NB4 (cell line): ENCODE measurements around the gene CYP20A1.
"Not testable (repeated sequence)": the region's sequence is repeated elsewhere in the genome, so short reads cannot be mapped to it uniquely, and the experiment has no call there.

Source experiments
- DNase-seq: peaks from one replicate; pipeline ENCODE4 v3.0.0; 2010; ENCODE audit warnings: low read depth
- H3K4me3 ChIP-seq: one replicate; pipeline ENCODE4 v1.5.1; 2011; ENCODE audit warnings: mild to moderate bottlenecking, low read depth, low read length, moderate library complexity
- CTCF ChIP-seq: IDR thresholded peaks from one replicate; pipeline ENCODE4 v1.5.1; 2012; ENCODE audit warnings: low read depth, low read length
- MAX ChIP-seq: IDR thresholded peaks from 2 replicates; pipeline ENCODE4 v1.6.1; 2011; ENCODE audit warnings: low read depth, low read length
- MYC ChIP-seq: IDR thresholded peaks from 2 replicates; pipeline ENCODE4 v1.6.1; 2011; ENCODE audit warnings: low read depth, low read length
- POLR2A ChIP-seq: IDR thresholded peaks from 2 replicates; pipeline ENCODE4 v1.6.1; 2011; ENCODE audit warnings: mild to moderate bottlenecking; ENCODE audit not compliant: insufficient read length; ENCODE audit errors: extremely low read depth

CYP20A1 gene

GRCh38 chr2:203240491-203240890 is 1.7 kb downstream of the CYP20A1 start:
- H3K4me3 ChIP-seq, result peak overlapping the region; percentile 99
- TF ChIP-seq POLR2A (no peak), MAX (no peak), MYC (no peak), CTCF (no peak)
- DNase-seq, result no peak

GRCh38 chr2:203242518-203242917 is 3.7 kb downstream of the CYP20A1 start:
- DNase-seq, result no peak
- TF ChIP-seq POLR2A, result no peak
- TF ChIP-seq MYC, result no peak
- no peak for TF ChIP-seq MAX
- no peak for TF ChIP-seq CTCF
- H3K4me3 ChIP-seq, result no peak overlapping the region

DNA sequence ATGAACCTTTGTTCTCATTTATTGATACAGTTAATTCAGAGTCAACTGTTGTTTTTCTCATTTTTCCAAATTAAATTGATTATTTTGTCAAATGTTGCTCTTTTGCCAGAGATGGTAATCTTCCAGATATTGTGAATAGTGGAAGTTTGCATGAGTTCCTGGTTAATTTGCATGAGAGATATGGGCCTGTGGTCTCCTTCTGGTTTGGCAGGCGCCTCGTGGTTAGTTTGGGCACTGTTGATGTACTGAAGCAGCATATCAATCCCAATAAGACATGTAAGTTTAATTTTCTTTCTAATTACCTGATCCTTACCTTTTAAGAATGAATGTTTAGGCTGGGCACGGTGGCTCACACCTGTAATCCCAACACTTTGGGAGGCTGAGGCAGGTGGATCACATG is 7.8 kb downstream of the CYP20A1 start:
- TF ChIP-seq MYC, result no peak
- no peak for TF ChIP-seq CTCF
- no peak for TF ChIP-seq POLR2A
- no peak for TF ChIP-seq MAX
- DNase-seq, result no peak
- no peak overlapping the region for H3K4me3 ChIP-seq

GRCh38 chr2:203252818-203253217 is 14.0 kb downstream of the CYP20A1 start:
- TF ChIP-seq MYC (no peak), CTCF (no peak), MAX (no peak)
- H3K4me3 ChIP-seq, result no peak overlapping the region
- DNase-seq, result no peak

DNA sequence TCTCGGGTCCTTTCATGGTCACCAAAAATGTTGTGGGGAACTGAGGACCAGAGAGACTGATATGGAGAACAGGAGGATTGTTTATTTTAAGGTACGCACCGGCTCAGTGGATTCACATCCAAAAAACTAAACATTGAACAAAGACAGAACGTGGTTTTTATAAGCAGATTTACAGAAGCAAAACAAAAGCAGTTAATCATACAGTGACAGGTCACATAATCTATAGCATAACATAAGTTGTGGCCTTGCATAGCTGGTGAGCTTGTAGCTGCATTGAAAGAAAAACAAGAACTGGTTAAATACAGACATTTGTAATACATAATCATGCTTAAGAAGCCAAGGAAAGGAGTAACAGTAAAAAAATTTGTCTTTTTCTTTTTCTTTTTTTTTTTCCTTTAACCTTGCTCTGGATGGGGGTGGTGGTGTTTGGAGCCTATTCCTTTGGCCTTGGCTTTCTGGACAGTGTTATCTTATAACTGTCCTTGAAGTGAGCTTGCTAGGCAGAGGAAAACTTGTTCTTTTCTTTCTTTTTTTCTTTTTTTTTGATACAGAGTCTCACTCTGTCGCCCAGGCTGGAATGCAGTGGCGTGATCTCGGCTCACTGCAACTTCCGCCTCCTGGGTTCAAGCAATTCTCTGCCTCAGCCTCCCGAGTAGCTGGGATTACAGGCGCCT is 14.7 kb downstream of the CYP20A1 start:
- not testable (repeated sequence) for H3K4me3 ChIP-seq, DNase-seq

DNA sequence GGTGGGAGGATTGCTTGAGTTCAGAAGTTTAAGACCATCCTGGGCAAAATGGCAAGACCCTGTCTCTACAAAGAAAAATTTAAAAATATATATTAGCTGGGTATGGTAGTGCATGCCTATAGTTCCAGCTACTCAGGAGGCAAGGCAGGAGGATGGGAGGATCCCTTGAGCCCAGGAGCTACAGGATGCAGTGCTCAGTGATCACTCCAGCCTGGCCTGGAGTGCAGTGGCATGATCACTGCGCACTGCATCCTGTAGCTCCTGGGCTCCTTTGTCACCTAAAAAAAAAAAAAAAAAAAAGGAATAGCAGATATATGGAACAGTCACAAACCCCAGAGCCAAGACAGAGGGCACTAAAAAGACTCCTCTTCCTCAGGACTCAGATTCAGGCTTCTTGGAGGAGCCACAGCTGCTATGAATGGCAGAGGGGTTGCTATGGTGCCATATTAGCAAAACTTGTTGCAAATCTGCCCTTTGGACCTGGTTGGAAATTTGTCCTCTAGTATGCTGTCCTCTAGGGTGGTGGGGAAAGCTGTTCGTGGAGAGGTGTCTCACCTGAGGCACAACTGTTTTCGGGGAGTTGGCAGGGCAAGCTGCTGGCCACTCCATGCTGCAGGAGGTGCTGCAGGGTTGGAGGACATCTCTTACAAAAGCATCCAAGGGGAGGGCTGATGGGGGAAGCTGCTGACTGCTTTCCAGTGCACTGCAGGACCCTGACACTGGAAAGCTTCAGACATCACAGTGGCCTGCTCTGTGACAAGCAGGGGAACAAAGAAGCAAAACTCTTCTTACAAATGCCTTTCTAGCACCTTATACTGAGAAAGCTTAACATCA is 22.7 kb downstream of the CYP20A1 start:
- DNase-seq, result peak; percentile 17
- H3K4me3 ChIP-seq, result no peak overlapping the region
- TF ChIP-seq MYC, result no peak
- no peak for TF ChIP-seq MAX
- no peak for TF ChIP-seq CTCF
- TF ChIP-seq POLR2A, result no peak
